Fibroblast of villous mesenchyme (primary cell): ENCODE measurements around the gene PLA2G4C. TPM values are rescaled to one million over a fixed set of nuclear protein-coding genes. Genes with fewer than 3 reads are reported as not detected.

Source experiments
- DNase-seq: peaks from one replicate; pipeline ENCODE4 v3.0.0-alpha.2; 2010; ENCODE audit warnings: low read depth
- H3K4me3 ChIP-seq: 2 replicates; pipeline ENCODE4 v1.5.1; 2011; ENCODE audit warnings: low read depth, mild to moderate bottlenecking, low read length
- total RNA-seq: library from RNA; depleted of rRNA; stranded (reverse); fragments of >200 nt; gene quantifications from 2 replicates; pipeline ENCODE4 v1.2.3, GENCODE V29; 2012
- TF ChIP-seq, protein P1 (sequence below): IDR thresholded peaks from 2 replicates; pipeline ENCODE4 v1.5.1; 2012; ENCODE audit warnings: low read depth, mild to moderate bottlenecking, low read length; ENCODE audit not compliant: insufficient read depth

Gene PLA2G4C
- total RNA-seq, 1 donor = 22.5 TPM

DNA sequence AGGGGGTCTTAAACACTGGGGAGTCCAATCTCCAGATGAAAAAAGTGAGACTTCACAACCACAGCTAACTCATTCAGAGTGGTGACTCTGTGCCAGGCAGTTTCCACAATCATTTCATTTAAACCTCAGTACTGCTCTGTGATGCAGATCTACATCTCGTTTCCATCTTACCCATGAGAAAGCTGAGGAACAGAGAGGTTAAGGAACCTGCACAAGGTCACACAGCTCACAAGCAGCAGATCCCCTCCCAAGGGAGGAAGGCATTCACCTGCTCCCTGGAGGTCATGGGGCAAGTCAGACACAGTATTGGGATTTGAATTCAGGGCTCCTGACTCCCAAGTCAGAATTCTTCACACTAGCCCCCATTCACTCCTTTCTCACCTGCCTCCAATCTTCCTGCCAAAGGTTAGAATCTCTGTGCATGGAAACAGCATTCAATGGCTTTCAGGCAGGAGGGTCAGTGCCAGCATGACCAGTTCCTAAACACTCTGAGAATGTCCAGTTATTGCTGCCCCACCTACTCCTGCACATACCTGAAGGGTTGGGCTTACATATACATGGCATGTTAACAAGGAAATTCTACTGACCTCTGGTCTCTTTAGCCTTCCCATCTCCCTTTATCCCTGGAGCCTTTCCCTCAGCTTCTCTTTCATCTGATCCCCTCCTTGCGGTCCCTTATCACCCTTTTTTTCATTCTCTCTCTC lies 68.6 kb downstream of the PLA2G4C start:
- H3K4me3 ChIP-seq = no peak overlapping the region
- TF ChIP-seq, protein P1, sequence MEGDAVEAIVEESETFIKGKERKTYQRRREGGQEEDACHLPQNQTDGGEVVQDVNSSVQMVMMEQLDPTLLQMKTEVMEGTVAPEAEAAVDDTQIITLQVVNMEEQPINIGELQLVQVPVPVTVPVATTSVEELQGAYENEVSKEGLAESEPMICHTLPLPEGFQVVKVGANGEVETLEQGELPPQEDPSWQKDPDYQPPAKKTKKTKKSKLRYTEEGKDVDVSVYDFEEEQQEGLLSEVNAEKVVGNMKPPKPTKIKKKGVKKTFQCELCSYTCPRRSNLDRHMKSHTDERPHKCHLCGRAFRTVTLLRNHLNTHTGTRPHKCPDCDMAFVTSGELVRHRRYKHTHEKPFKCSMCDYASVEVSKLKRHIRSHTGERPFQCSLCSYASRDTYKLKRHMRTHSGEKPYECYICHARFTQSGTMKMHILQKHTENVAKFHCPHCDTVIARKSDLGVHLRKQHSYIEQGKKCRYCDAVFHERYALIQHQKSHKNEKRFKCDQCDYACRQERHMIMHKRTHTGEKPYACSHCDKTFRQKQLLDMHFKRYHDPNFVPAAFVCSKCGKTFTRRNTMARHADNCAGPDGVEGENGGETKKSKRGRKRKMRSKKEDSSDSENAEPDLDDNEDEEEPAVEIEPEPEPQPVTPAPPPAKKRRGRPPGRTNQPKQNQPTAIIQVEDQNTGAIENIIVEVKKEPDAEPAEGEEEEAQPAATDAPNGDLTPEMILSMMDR = no peak
- no peak for DNase-seq

DNA sequence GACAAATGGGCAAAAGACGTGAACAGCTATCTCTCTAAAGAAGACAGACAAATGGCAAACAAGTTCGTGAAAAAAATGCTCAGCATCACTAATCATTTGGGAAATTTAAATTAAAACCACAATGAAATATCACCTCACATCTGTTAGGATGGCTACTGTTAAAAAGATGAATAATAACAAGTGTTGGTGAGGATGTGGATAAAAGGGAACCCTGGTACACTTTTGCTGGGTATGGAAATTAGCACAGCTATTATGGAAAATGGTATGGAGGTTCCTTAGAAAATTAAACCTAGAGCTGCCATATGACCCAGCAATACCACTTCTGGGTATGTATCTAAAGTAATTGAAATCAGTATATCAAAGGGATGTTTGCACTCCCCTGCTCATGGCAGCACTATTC lies 73.9 kb downstream of the PLA2G4C start:
- no peak for DNase-seq
- no peak overlapping the region for H3K4me3 ChIP-seq
- TF ChIP-seq, protein P1 = no peak

DNA sequence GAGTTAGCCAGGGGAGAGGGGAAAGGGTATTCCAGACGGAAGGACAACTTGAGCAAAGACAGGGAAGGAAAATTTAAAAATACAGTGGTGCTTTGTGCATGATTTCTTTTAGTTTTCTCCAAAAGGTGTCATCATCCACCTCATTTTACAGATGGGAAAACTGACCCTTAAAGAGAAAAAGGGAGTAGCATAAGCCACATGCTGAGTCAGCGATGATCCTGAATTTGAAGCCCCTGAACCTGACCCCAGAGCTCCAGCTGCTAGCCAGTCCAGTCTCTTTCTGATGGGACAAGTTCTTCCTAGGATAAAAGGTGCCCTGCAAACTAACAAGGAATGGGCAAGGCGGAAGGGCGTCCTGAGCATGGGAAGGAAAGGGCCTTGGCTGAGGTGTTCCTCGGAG lies 77.0 kb downstream of the PLA2G4C start:
- no peak overlapping the region for H3K4me3 ChIP-seq
- no peak for DNase-seq
- TF ChIP-seq, protein P1 = no peak

DNA sequence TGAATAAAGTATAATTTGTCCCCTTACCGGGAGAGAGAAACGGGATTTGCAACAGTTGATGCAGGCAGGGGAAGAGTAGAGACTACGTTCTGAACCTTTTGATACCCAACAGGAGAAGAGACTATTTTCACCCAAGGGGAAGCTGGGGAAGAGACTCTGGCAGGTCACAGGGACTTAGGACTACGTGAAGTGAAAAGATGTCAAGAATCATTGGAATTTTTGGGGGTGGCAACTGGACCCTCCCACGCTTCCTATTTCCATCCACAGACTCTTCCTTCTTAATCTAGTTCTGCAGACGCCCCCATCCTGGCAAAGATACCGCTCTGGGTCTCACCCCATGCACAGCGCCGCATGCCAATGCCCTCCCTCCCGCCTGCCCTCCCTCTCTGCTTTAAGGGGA lies 80.5 kb downstream of the PLA2G4C start:
- no peak for DNase-seq
- H3K4me3 ChIP-seq = no peak overlapping the region
- TF ChIP-seq, protein P1 = no peak

DNA sequence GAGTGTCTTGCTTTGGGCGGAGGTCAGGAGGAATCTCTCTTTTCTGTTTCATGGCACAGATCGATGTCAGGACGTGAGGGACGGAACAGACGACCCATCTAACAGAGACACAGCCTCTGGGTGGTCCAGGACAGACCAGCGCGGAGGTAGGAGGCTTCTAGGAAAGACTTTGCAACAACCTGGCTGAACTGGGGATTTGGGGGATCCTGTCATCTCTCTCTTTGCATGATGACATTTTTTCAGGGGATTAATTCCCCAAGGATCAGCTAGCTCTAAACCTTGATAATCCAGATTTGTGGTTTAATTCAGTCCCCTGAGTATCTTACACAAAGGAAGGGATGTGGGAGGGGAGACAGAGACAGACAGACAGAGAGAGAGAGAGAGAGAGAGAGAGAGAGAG lies 81.2 kb downstream of the PLA2G4C start:
- H3K4me3 ChIP-seq = no peak overlapping the region
- no peak for DNase-seq
- TF ChIP-seq, protein P1 = no peak

DNA sequence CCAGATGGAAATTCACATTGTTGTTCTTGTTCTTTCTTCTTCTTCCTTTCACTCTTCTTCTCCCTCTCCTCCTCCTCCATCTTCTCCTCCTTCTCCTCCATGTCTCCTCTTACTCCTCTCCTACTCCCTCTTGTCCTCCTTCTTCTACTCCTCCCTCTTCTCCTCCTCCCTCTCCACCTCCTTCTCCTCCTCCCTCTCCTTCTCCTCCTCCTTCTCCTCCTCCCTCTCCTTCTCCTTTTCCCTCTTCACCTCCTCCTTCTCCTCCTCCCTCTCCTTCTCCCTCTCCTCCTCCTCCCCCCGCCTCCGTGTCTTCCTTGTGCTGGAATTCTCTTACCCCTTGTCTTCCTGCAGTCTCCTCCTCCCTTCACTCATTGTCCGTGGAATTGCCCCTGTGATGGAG lies 85.1 kb downstream of the PLA2G4C start:
- H3K4me3 ChIP-seq = no peak overlapping the region
- TF ChIP-seq, protein P1 = no peak
- DNase-seq = no peak

DNA sequence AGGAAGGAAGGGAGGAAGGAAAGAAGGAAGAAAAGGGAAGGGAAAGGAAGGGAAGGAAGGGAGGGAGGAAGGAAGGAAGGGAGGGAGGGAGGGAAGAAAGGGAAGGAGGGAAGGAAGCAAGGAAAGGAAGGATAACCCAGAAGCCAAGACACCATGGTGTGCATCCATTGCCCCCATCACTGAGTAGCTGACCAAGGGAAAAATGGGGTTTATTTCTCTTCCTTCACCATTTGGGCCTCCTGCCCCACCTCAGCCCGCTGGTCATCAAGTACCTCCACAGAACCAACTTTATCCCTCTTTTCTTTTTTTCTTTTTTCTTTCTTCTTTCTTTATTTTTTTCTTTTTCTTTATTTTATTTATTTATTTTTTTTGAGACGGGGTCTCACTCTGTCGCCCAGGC lies 87.1 kb downstream of the PLA2G4C start:
- no peak for DNase-seq
- no peak overlapping the region for H3K4me3 ChIP-seq
- TF ChIP-seq, protein P1 = no peak
